ENCODE results near the gene SUMO3.

The SUMO3 gene

GRCh38 chr21:44778094-44778493, 39.8 kb downstream of the SUMO3 start:
- DNase-seq = no peak

GRCh38 chr21:44774972-44775371, 42.9 kb downstream of the SUMO3 start:
- no peak for DNase-seq

- DNase-seq = no peak
These were observed 44.5 kb downstream of the SUMO3 start for GRCh38 chr21:44773291-44773932.

- no peak for DNase-seq
These were observed 45.9 kb downstream of the SUMO3 start for GRCh38 chr21:44771896-44772525.

GRCh38 chr21:44767834-44768831, 49.7 kb downstream of the SUMO3 start:
- no peak for DNase-seq

GRCh38 chr21:44766818-44767354, 51.0 kb downstream of the SUMO3 start:
- no peak for DNase-seq

GRCh38 chr21:44766014-44766817, 51.6 kb downstream of the SUMO3 start:
- DNase-seq = no peak

DNA sequence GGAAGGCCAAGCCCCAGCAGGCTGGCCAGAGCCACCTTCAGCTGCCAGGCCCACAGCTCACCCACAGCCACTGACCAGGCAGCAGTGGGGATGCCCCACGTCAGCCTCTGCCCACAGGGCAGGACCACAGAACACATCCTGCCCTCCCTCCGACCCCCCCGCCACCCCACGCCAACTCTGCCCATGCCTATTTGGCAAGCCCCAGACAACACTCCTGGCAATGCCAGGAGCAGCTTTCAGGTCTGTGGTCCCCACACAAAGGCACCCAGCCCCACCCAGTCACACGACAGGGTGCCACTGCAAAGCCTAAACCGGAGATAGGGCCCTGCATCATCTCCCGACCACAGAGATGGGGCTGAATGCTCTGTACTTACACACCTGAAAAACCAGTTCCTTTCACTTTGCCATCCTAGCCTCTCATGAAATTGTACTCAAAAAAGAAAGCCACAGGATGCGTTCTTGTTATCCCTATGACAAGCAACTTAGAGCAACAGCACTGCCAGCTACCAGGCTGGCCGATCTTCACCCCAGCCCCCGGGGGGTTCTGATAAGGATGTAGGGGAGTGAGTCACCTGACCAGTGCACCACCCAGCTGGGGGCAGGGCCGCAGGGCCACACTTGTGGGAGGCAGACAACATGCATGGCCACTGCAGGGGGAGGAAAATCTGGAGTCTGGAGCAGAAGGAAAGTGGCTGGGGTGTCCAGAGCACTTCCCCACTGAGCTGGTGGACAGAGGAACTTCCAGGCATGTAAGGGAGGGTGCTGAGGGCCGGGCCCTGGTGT, 52.4 kb downstream of the SUMO3 start:
- no peak for DNase-seq

- DNase-seq = no peak
These were observed 53.3 kb downstream of the SUMO3 start for GRCh38 chr21:44764319-44765230.

DNA sequence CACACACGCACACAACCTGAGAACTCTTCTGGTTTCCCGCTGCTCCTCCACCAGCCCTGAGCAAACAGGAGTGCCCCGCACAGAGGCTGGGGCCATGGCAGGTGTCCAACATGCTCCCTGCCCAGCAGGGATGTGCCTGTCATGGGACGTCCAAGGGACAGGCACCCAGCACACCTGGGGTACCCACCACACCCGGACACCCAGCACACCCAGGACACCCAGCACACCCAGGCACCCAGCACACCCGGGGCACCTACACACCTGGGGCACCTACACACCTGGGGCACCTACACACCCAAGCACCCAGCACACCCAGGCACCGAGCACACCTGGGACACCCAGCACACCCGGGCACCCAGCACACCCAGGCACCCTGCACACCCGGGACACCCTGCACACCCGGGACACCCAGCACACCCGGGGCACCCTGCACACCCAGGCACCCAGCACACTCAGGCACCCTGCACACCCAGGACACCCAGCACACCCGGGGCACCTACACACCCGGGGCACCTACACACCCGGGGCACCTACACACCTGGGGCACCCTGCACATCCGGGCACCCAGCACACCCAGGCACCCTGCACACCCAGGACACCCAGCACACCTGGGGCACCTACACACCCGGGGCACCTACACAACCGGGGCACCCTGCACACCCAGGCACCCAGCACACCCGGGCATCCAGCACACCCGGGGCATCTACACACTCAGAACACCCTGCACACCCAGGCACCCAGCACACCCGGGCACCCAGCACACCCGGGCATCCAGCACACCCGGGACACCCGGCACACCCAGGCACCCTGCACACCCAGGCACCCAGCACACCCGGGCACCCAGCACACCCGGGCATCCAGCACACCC, 54.2 kb downstream of the SUMO3 start:
- no peak for DNase-seq

DNA sequence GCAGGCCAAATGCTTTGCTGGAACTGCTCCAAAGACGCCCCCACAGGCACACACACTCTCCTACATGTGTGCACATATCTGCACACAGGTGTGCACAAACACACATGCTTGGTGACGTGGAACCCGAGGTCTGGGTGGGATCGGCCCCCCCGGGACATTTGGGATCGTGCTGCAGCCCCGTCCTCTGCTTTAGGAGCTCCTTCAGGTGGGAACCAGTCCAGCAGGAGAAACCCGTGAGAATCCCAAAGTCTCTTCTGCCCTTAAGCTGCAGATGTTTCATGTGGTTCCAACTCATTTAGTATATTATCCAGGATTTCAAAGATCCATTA, 54.8 kb downstream of the SUMO3 start:
- no peak for DNase-seq

DNA sequence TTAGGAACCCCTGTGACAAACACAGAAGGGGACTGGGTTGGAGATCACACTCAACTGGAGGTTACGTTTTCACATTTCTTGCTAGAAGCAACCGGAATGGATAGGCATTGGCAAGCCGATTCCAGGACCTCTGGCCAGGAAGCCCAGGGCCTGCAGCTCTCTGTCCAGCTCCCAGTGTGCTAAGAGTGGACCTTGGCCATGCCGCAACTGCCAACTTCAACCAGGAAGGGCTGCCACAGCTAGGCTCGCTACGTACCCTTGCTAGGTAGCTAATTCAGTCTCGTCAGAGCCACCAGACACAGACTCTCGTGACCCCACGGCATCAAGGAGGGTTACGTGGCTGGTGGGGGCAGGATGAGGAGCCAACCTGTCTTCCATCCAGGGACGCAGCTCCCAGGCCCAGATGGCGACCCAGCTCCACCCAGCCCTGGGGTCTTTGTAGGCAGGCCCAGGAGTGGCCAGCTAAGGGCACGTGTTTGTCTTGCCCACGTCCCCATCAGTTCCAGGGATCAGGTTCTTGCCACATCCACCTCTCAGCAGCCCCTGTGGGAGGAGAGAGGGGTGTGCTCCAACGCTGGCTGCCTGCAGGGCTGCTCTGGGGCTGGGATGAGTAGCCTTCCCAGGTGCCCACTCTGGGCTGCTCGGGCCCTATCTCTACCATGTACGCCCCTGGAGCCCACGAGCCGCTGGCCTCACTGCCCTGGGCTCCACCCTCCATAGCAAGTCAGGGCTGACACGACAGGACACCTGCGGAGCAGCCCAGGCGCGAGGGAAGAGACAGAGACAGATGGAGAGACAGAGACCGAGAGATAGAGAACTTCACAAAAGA, 55.4 kb downstream of the SUMO3 start:
- DNase-seq = no peak

DNA sequence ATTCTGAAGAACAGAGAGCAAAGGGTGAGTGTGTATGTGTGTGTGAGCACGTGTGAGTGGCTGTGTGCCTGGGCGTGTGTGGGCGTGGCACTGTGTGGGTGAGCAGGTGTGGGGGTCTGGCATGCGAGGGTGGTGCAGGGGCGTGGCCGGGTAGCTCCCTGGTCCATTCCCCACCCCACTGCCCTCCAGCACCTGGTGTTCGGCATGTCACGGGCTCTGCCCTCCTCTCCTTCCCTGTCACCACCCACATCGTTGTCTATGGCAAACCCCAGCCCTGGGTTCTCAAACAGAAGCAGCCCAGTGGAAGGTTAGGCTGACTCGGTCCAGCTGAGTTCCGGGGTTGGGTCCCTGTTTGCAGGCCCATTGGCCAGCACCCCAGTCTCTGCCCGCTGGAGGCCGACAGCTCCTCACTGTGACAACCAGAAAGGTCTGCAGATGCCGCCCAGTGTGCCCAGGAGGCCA, 56.1 kb downstream of the SUMO3 start:
- DNase-seq = no peak

DNA sequence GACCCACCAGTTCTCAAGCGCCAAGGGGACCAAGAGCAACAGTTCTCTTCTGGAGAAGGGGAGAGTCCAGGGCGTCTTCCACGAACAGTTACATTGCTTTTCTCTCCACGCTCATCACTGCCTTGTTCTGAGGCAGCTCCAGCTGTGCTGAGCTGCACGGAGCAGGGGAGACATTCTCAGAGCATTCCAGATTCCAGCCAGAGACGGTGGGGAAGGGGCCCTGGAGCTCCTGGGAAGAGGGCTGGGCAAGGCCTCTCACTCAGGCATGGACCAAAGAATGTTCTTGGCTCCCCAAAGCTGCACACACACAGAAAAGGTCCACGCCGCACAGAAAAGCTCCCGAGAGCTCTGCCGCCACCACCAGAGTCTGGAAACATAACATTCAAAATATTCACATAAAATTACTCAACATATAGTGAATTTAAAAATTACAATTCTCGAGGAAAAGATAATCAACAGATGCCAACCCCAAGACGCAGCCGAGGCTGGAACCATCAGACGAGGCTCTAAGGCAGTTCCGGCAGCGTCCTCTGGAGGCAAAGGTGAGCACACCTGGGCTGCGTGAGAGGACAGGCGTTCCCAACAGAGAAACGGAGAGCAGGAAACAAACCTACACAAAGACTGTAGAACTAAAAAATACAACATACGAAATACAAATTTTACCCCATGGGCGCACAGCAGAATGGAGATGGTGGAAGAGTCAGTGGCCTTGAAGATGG, 56.7 kb downstream of the SUMO3 start:
- no peak for DNase-seq

- DNase-seq = no peak
These were observed 57.5 kb downstream of the SUMO3 start for GRCh38 chr21:44760376-44760775.

DNA sequence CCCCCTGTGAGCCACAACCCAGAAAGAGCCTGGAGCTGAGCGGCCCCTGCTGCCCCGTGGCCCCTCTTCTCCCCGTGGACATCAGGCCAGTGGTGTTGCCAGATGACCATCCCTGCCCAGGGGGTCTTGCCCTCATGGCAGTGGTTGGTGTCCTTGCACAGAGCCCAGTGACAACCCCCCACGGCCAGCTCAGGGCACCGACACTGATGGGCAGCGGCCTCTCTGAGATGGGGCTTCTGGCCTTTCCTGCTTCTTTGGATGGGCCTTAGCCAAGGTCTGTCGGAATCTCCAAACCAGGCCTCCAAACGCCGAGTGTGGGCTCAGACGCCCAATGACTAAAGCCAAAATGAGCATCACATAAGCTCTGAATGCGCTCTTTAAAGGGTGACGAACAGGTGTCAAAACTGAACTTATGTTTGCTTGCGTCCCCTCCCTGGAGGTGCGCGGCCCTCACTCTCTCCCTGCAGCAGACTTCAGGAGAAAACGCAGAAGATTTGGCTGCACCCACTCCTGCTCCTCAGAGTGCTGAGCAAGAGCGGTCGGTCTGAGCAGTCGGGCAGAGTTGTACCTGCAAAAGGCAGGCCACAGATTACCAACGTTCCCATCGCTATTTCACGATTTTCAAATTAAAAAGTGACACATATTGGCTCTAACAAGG, 58.1 kb downstream of the SUMO3 start:
- DNase-seq = no peak

All from stimulated activated CD4-positive, alpha-beta T cell treated with anti-CD3 and anti-CD28 coated beads, Interleukin-4, amount 100 ng/mL, for 4 hours (primary cell).